Measurements from ENCODE around the gene FLRT1. TPM values are rescaled to one million over a fixed set of nuclear protein-coding genes. Genes with fewer than 3 reads are reported as not detected.

Gene FLRT1
- total RNA-seq, 2 donors from 2014 or later: 0.67 to 1.7 TPM

DNA sequence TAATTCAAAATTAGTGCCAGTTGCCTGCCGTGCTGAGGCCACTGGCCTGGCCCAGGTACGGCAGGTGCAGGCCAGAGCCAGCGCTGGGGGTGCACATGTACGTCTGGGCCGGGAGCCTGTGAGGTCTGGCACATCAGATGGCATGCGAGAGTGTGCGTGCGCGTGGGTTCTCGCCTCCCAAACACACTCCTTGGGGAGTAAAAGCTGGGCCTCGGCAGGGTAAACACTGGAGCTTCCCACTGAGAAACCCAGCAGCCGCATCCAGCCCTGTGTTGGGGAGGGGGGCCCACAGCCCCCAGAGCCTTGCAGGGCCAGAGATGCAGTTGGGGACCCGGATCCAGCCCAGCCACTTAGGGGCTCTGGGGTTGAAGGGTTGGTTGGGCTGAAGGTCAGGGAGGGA is 37.8 kb downstream of the FLRT1 start:
- Histone ChIP-seq H3K4me3 (no peak overlapping the region), H3K9me3 (no peaks in the 10 kb centered on the region), H3K4me1 (peaks cover 0 to 75% of the 10 kb centered on the region in 2 donors), H3K36me3 (no peaks in the 10 kb centered on the region), H3K27me3 (no peaks in the 10 kb centered on the region), H3K27ac (no peak overlapping the region)
- no peak for DNase-seq (ENCODE audit: low spot score)
- TF ChIP-seq CTCF (IDR thresholded peaks at IDR 0.05): no peak

- H3K36me3 ChIP-seq: no peaks in the 10 kb centered on the region
- no peak for TF ChIP-seq CTCF (IDR thresholded peaks at IDR 0.05)
- H3K9me3 ChIP-seq: no peaks in the 10 kb centered on the region
- H3K27me3 ChIP-seq: no peaks in the 10 kb centered on the region
- H3K4me1 ChIP-seq: peaks cover 0 to 74% of the 10 kb centered on the region in 2 donors
- no peak for DNase-seq (ENCODE audit: low spot score)
- no peak overlapping the region for H3K4me3 ChIP-seq
- no peak overlapping the region for H3K27ac ChIP-seq
These were observed 38.5 kb downstream of the FLRT1 start for GRCh38 chr11:64074239-64074638.

- Histone ChIP-seq H3K9me3 (no peaks in the 10 kb centered on the region), H3K36me3 (no peaks in the 10 kb centered on the region), H3K27ac (no peak overlapping the region), H3K4me3 (no peak overlapping the region), H3K27me3 (no peaks in the 10 kb centered on the region), H3K4me1 (peaks cover 0 to 61% of the 10 kb centered on the region in 2 donors)
- DNase-seq (ENCODE audit: low spot score): no peak
- TF ChIP-seq CTCF (IDR thresholded peaks at IDR 0.05): no peak
These were observed 41.0 kb downstream of the FLRT1 start for GRCh38 chr11:64076758-64077157.

DNA sequence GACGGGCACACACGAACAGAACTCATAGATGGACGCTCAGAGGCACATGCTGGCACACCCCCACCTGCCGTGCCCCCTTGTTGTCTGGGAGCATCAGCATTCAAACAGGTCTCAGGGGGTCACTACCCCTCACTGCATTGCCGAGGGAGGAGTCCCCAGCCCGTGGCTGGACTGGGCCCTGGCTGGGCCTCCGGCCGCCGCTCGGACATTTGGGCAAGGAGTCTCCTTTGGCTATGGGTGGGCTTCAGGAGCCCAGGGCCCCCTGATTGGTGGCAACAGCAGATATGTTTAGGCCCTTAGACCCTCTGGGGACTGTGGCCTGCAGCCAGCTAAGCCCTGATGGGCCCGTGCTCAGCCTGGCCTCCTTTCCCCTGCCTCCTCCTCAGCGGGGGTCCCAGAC is 41.9 kb downstream of the FLRT1 start:
- no peak overlapping the region for H3K4me3 ChIP-seq
- TF ChIP-seq CTCF (IDR thresholded peaks at IDR 0.05): no peak
- H3K9me3 ChIP-seq: no peaks in the 10 kb centered on the region
- no peaks in the 10 kb centered on the region for H3K36me3 ChIP-seq
- H3K4me1 ChIP-seq: peaks cover 0 to 53% of the 10 kb centered on the region in 2 donors
- H3K27me3 ChIP-seq: no peaks in the 10 kb centered on the region
- H3K27ac ChIP-seq: no peak overlapping the region
- DNase-seq (ENCODE audit: low spot score): no peak

DNA sequence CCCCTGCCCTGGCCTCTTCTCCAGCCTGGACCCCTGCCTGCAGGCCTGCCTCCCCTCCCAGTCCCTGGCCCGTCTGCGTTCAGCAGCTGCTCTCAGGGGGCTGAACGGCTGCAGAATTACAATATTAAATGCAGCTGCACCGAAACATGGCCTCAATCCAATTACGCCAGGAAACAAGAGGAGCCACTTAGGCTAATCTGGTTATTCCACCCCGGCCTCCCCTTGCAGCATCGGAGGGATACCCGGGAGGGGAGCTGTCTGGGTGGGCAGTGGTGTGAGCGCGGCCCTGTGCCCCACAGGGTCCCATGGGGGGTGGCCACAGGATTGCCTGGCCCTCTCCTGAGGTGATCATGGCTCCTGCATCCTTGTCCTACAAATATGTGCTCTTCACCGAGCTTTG is 42.6 kb downstream of the FLRT1 start:
- Histone ChIP-seq H3K4me3 (no peak overlapping the region), H3K9me3 (no peaks in the 10 kb centered on the region), H3K27ac (no peak overlapping the region), H3K4me1 (peaks cover 0 to 56% of the 10 kb centered on the region in 2 donors), H3K27me3 (no peaks in the 10 kb centered on the region), H3K36me3 (no peaks in the 10 kb centered on the region)
- TF ChIP-seq CTCF (IDR thresholded peaks at IDR 0.05): no peak
- no peak for DNase-seq (ENCODE audit: low spot score)

GRCh38 chr11:64078905-64079304 is 43.2 kb downstream of the FLRT1 start:
- Histone ChIP-seq H3K27me3 (no peaks in the 10 kb centered on the region), H3K9me3 (no peaks in the 10 kb centered on the region), H3K36me3 (no peaks in the 10 kb centered on the region), H3K27ac (no peak overlapping the region), H3K4me3 (no peak overlapping the region), H3K4me1 (peaks cover 0 to 60% of the 10 kb centered on the region in 2 donors)
- TF ChIP-seq CTCF (IDR thresholded peaks at IDR 0.05): no peak
- DNase-seq (ENCODE audit: low spot score): no peak
